Cardiac fibroblast (primary cell): ENCODE data around the gene SCN2B.

Experiments used
- DNase-seq, 2 donors: peaks; one replicate each; pipeline versions ENCODE4 v3.0.0 to v3.0.0-alpha.2; 2010; ENCODE audit warnings: low read depth in 2 of 2
- H3K4me3 ChIP-seq, 2 donors: replicated peaks in 1 of 2; 1 replicate in 1 of 2; 2 replicates in 1 of 2; pipeline ENCODE4 v1.5.1; 2011; ENCODE audit warnings: low read depth in 2 of 2, low read length in 2 of 2, mild to moderate bottlenecking in 2 of 2, moderate library complexity in 1 of 2
- CTCF ChIP-seq: IDR thresholded peaks from one replicate; pipeline ENCODE4 v1.5.1; 2011; ENCODE audit warnings: low read depth, mild to moderate bottlenecking, low read length, inconsistent platforms

SCN2B gene

GRCh38 chr11:118175031-118175992 lies 1.1 kb downstream of the SCN2B start:
- no peak overlapping the region for H3K4me3 ChIP-seq
- peak in 1 of 2 donors; percentile 18 for DNase-seq
- TF ChIP-seq CTCF: no peak

- DNase-seq: no peak
- no peak overlapping the region for H3K4me3 ChIP-seq
- TF ChIP-seq CTCF: no peak
Measured at GRCh38 chr11:118174006-118174567, 2.4 kb downstream of the SCN2B start.

GRCh38 chr11:118172356-118172755 lies 4.1 kb downstream of the SCN2B start:
- TF ChIP-seq CTCF: no peak
- no peak for DNase-seq
- no peak overlapping the region for H3K4me3 ChIP-seq

GRCh38 chr11:118171269-118172062 lies 5.0 kb downstream of the SCN2B start:
- DNase-seq: peak; percentile 59 to 60
- no peak overlapping the region for H3K4me3 ChIP-seq
- peak; percentile 88 for TF ChIP-seq CTCF

GRCh38 chr11:118170882-118171268 lies 5.6 kb downstream of the SCN2B start:
- no peak for TF ChIP-seq CTCF
- DNase-seq: no peak
- H3K4me3 ChIP-seq: no peak overlapping the region

GRCh38 chr11:118170231-118170630 lies 6.2 kb downstream of the SCN2B start:
- DNase-seq: no peak
- no peak overlapping the region for H3K4me3 ChIP-seq
- TF ChIP-seq CTCF: no peak
